ACC112 (cell line): ENCODE data around the gene GABRR2.

Experiments
- H2AFZ ChIP-seq: fragments of 200-600 bp; sonication (generic); one replicate; pipeline ENCODE4 v1.6.0; 2017; ENCODE audit warnings: antibody characterized with exemption, low read length; ENCODE audit not compliant: unreplicated experiment
- H3K27ac ChIP-seq: fragments of 200-600 bp; sonication (generic); 2 replicates; pipeline ENCODE4 v1.5.1; 2014; ENCODE audit warnings: low read depth, mild to moderate bottlenecking, antibody characterized with exemption, low read length, moderate library complexity
- H3K27me3 ChIP-seq: fragments of 200-600 bp; sonication (generic); 2 replicates; pipeline ENCODE4 v1.6.1; 2014; ENCODE audit warnings: mild to moderate bottlenecking, antibody characterized with exemption, low read length, moderate library complexity, mixed read lengths; ENCODE audit not compliant: insufficient read depth
- H3K36me3 ChIP-seq: fragments of 200-600 bp; sonication (generic); 2 replicates; pipeline ENCODE4 v1.6.1; 2016; ENCODE audit warnings: mild to moderate bottlenecking, antibody characterized with exemption, low read length, moderate library complexity, mixed read lengths; ENCODE audit not compliant: insufficient read depth
- H3K4me1 ChIP-seq: fragments of 200-600 bp; sonication (generic); one replicate; pipeline ENCODE4 v1.6.1; 2016; ENCODE audit warnings: low read length, mixed read lengths; ENCODE audit not compliant: insufficient read depth, unreplicated experiment, control insufficient read depth
- H3K4me3 ChIP-seq: fragments of 200-600 bp; sonication (generic); 2 replicates; pipeline ENCODE4 v1.5.1; 2014; ENCODE audit warnings: mild to moderate bottlenecking, low read depth, low read length
- H3K79me2 ChIP-seq: fragments of 200-600 bp; sonication (generic); one replicate; pipeline ENCODE4 v1.6.0; 2016; ENCODE audit warnings: low read length; ENCODE audit not compliant: control insufficient read depth, unreplicated experiment, insufficient read depth

GABRR2 gene

DNA sequence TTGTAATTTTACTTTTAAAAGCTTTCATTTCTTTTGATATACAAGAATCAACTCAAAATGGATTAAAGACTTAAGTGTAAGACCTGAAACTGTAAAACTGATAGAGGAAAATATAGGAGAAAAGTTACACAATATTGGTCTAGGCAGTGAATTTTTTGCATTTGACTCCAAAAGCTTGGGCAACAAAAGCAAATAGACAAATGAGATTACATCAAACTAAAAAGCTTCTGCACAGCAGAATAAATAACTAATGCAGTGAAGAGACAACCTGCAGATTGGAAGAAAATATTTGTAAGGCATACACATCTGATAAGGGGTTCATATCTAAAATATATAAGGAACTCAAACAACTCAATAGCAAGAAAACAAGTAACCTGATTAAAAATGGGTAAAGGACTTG lies 100.9 kb downstream of the GABRR2 start:
- H3K27me3 ChIP-seq: peaks cover 76% of the 10 kb centered on the region
- no peak overlapping the region for H3K4me3 ChIP-seq
- no peak overlapping the region for H3K27ac ChIP-seq
- no peaks in the 10 kb centered on the region for H3K4me1 ChIP-seq
- no peaks in the 10 kb centered on the region for H3K79me2 ChIP-seq
- H3K36me3 ChIP-seq: no peaks in the 10 kb centered on the region
- H2AFZ ChIP-seq: no peak overlapping the region

DNA sequence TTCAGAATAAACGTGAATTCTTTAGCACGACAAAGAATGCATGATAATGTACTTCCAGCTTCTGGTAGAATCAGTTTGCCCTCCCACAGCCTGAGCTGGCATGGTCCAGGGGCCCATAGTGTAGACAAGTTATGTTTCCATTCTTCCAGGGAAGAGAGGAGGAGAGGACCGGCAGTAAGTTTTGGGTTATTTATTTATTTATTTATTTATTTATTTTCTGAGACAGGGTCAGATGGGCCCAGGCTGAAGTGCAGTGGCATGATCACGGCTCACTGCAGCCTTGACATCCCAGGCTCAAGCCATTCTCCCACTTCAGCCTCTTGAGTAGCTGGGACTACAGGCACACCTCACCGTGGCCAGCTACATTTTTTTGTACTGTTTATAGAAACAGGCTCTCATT lies 102.6 kb downstream of the GABRR2 start:
- Histone ChIP-seq H2AFZ (no peak overlapping the region), H3K27ac (no peak overlapping the region), H3K36me3 (no peaks in the 10 kb centered on the region), H3K4me3 (no peak overlapping the region), H3K27me3 (peaks cover 61% of the 10 kb centered on the region), H3K4me1 (no peaks in the 10 kb centered on the region), H3K79me2 (no peaks in the 10 kb centered on the region)

DNA sequence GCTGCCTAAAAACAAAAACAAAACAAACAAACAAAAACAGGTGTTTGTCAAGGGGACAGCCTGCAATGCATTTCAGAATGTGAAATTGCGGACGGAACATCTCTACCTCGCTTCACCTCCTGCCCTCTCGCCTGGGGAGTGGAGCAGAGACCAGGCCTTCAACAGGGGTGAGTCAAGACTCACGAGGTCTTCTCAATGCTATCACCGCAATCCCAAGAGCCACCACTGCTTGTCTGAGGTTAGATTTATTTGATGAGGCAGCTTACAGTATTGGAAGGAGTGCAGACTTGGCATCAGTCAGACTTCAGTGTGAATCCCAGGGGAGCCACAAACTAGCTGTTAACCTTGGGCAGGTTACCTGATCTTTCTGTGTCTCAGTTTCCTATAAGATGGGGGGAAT lies 105.6 kb downstream of the GABRR2 start:
- no peaks in the 10 kb centered on the region for H3K36me3 ChIP-seq
- no peak overlapping the region for H2AFZ ChIP-seq
- H3K4me1 ChIP-seq: no peaks in the 10 kb centered on the region
- H3K4me3 ChIP-seq: no peak overlapping the region
- H3K27ac ChIP-seq: no peak overlapping the region
- H3K79me2 ChIP-seq: no peaks in the 10 kb centered on the region
- H3K27me3 ChIP-seq: peaks cover 31% of the 10 kb centered on the region

DNA sequence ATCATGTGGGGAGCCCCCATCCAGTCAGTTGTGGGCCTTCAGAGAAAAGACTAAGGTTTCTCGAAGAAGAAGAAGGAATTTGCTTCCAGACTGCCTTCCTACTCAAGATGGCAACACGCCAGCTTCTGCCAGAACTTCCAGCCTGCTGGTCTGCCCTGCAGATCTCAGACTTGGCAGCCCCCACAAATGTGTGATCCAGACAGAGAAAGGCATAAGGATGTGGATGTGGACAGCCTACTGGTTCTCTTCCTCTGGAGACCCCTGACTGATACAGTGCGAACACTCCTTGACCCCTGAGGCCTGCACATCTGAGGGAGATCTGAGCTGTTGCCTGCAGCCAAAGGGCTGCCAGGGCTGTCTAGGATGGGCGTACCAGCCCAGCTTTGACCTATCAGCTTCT lies 106.5 kb downstream of the GABRR2 start:
- Histone ChIP-seq H3K27ac (no peak overlapping the region), H2AFZ (no peak overlapping the region), H3K27me3 (peaks cover 31% of the 10 kb centered on the region), H3K79me2 (no peaks in the 10 kb centered on the region), H3K4me1 (no peaks in the 10 kb centered on the region), H3K4me3 (no peak overlapping the region), H3K36me3 (no peaks in the 10 kb centered on the region)
